Erythroblast (primary cell): ENCODE data around the gene PAN2.

Experiments
- GATA1 ChIP-seq: IDR thresholded peaks from 2 replicates; pipeline ENCODE4 v1.6.1; 2011; ENCODE audit warnings: low read depth, mild to moderate bottlenecking, control low read depth, low read length, moderate library complexity
- POLR2A ChIP-seq: IDR thresholded peaks from 2 replicates; pipeline ENCODE4 v1.6.1; 2011; ENCODE audit warnings: mild to moderate bottlenecking, low read length

- TF ChIP-seq POLR2A (no peak), GATA1 (no peak)
These were observed 33.1 kb upstream of the PAN2 start for GRCh38 chr12:56366948-56367347.
